GM12878 (cell line): ENCODE results near the gene MVB12B. TPM values are rescaled to one million over a fixed set of nuclear protein-coding genes. Genes with fewer than 3 reads are reported as not detected.

Experiments used
- ATAC-seq: fragments of 200-7000 bp; cut with Tn5 transposase; 3 replicates; pipeline ENCODE4 v1.9.1; 2020; ENCODE audit warnings: mild to moderate bottlenecking, moderate library complexity
- BruUV-seq: library from RNA; stranded (reverse); fragments of 400-500 nt; replicated peaks from 2 replicates; lab custom pipeline; 2021; lab: Mats Ljungman, UMichigan
- CTCF ChIA-PET: fragments of 300-600 bp; sonication (Branson Sonifier 250); formaldehyde crosslinking; extraction: SDS; loops from one replicate; lab custom pipeline; 2021; ENCODE audit warnings: inconsistent platforms; lab: Yijun Ruan, JAX
- POLR2A ChIA-PET: fragments of 350-600 bp; formaldehyde crosslinking; extraction: SDS; loops from one replicate; lab custom pipeline; 2021; ENCODE audit warnings: inconsistent platforms; lab: Charles Lee
- RAD21 ChIA-PET: fragments of 300-600 bp; sonication (Branson Sonifier 250); formaldehyde crosslinking; loops from one replicate; lab custom pipeline; 2023; ENCODE audit warnings: antibody characterized with exemption; ENCODE audit not compliant: unreplicated experiment; lab: Charles Lee
- SMC1A ChIA-PET: fragments of 300-600 bp; sonication (Branson Sonifier 250); formaldehyde crosslinking; loops from one replicate; lab custom pipeline; 2023; ENCODE audit not compliant: unreplicated experiment, uncharacterized antibody; lab: Charles Lee
- DNase-seq: peaks from one replicate; pipeline ENCODE4 v3.0.0-alpha.2; 2011; ENCODE audit warnings: low read depth, low spot score
- FAIRE-seq: peaks from 3 replicates; lab custom pipeline; 2011; peaks lifted over from hg19 to GRCh38; lab: Jason Lieb, UNC
- H2AFZ ChIP-seq: 2 replicates; pipeline ENCODE4 v1.6.0; 2011; ENCODE audit warnings: low read depth, low read length, control low read depth; ENCODE audit not compliant: control insufficient read depth
- H3K27ac ChIP-seq: 2 replicates; pipeline ENCODE4 v1.5.1; 2011; ENCODE audit warnings: control low read depth; ENCODE audit not compliant: control insufficient read depth, insufficient read depth
- H3K27me3 ChIP-seq, 2 experiments: replicated peaks in 1 of 2; 2 replicates each; pipeline versions ENCODE4 v1.6.0 to v1.6.1; 2011; ENCODE audit warnings: low read length in 1 of 2; ENCODE audit not compliant: control insufficient read depth in 2 of 2, insufficient read depth in 2 of 2
- H3K36me3 ChIP-seq, 2 experiments: 2 replicates each; pipeline ENCODE4 v1.5.1; 2011; ENCODE audit warnings: low read length in 1 of 2; ENCODE audit not compliant: control insufficient read depth in 2 of 2, insufficient read depth in 2 of 2
- H3K4me1 ChIP-seq: 2 replicates; pipeline ENCODE4 v1.6.1; 2011; ENCODE audit warnings: mild to moderate bottlenecking, low read length, moderate library complexity, mixed read lengths; ENCODE audit not compliant: control insufficient read depth, insufficient read depth
- H3K4me2 ChIP-seq: 2 replicates; pipeline ENCODE4 v1.6.0; 2011; ENCODE audit warnings: control low read depth; ENCODE audit not compliant: control insufficient read depth, insufficient read depth
- H3K4me3 ChIP-seq: fragments of 200-600 bp; sonication (generic); 2 replicates; pipeline ENCODE4 v1.5.1; 2016
- H3K79me2 ChIP-seq: 2 replicates; pipeline ENCODE4 v1.6.0; 2011; ENCODE audit warnings: low read length; ENCODE audit not compliant: control insufficient read depth, insufficient read depth
- H3K9ac ChIP-seq: 2 replicates; pipeline ENCODE4 v1.8.0; 2011; ENCODE audit warnings: low read length, control low read depth, mixed read lengths; ENCODE audit not compliant: control insufficient read depth, insufficient read depth
- H3K9me3 ChIP-seq: replicated peaks from 3 replicates; pipeline ENCODE4 v1.5.1; 2011; ENCODE audit warnings: mild to moderate bottlenecking, low read length; ENCODE audit not compliant: control insufficient read depth, insufficient read depth
- H4K20me1 ChIP-seq: 2 replicates; pipeline ENCODE4 v1.6.0; 2011; ENCODE audit not compliant: control insufficient read depth, insufficient read depth
- EZH2 ChIP-seq: IDR thresholded peaks from 2 replicates; pipeline ENCODE4 v1.6.1; 2012; ENCODE audit warnings: low read depth, mild to moderate bottlenecking, control low read depth, inconsistent platforms, low read length, borderline replicate concordance; ENCODE audit not compliant: control insufficient read depth
- GABPA ChIP-seq: IDR thresholded peaks from 2 replicates; pipeline ENCODE4 v1.6.1; 2014; ENCODE audit warnings: antibody characterized with exemption, low read depth, mild to moderate bottlenecking, inconsistent platforms
- MYC ChIP-seq: IDR thresholded peaks from 2 replicates; pipeline ENCODE4 v1.6.1; 2011; ENCODE audit warnings: mild to moderate bottlenecking, low read length, moderate library complexity, inconsistent platforms; ENCODE audit not compliant: insufficient read depth, insufficient replicate concordance, insufficient read length, severe bottlenecking
- NR2C2 ChIP-seq: IDR thresholded peaks from 2 replicates; pipeline ENCODE4 v1.6.1; 2011; ENCODE audit warnings: borderline replicate concordance, low read depth; ENCODE audit not compliant: control insufficient read depth, insufficient read length
- PAX5 ChIP-seq: IDR thresholded peaks from 2 replicates; pipeline ENCODE4 v1.6.1; 2011; ENCODE audit warnings: low read depth, low read length, borderline replicate concordance
- SPI1 ChIP-seq: IDR thresholded peaks from 2 replicates; pipeline ENCODE4 v1.6.1; 2011; ENCODE audit warnings: low read depth, mild to moderate bottlenecking, low read length, moderate library complexity, borderline replicate concordance; ENCODE audit not compliant: insufficient read depth
- SUPT20H ChIP-seq: IDR thresholded peaks from 2 replicates; pipeline ENCODE4 v1.6.1; 2011; ENCODE audit warnings: low read depth, mild to moderate bottlenecking, low read length, moderate library complexity, borderline replicate concordance; ENCODE audit not compliant: control insufficient read depth
- ZNF217 ChIP-seq: fragments of 450-650 bp; IDR thresholded peaks from 2 replicates; pipeline ENCODE4 v1.6.1; 2017; ENCODE audit warnings: antibody characterized with exemption, mild to moderate bottlenecking
- ZSCAN29 ChIP-seq: fragments of 450-650 bp; IDR thresholded peaks from 2 replicates; pipeline ENCODE4 v1.6.1; 2017; ENCODE audit warnings: mild to moderate bottlenecking, moderate library complexity
- WGBS: methylation state at CpG from one replicate; pipeline ENCODE4 v1.1.6; 2016; ENCODE audit warnings: low lambda C conversion rate; ENCODE audit not compliant: insufficient replicate concordance, insufficient coverage; ENCODE audit errors: missing lambda C conversion rate; 5-methylcytosine and 5-hydroxymethylcytosine counted together
- in situ Hi-C: fragments of 300-500 bp; cut with MboI; formaldehyde crosslinking; loops from 9 replicates; pipeline ENCODE4 v1.14.3; 2018; ENCODE audit warnings: mixed read lengths
- intact Hi-C: fragments of 100-400 bp; cut with micrococcal nuclease; formaldehyde crosslinking; loops from one replicate; pipeline ENCODE4 v1.14.2; 2022; ENCODE audit not compliant: unreplicated experiment
- polyA plus RNA-seq, 11 experiments: library from polyadenylated mRNA; depleted of rRNA in 4 of 11; unstranded in 6 of 11; stranded (reverse) in 5 of 11; fragments of >200 nt; fragmentation: Nextera tagmentation in 4 of 11; fragmentation: Illumina TruSeq in 1 of 11; extraction: Ambion mirVana in 4 of 11; extraction: Trizol in 1 of 11; gene quantifications; 1 replicate in 1 of 11; 2 replicates in 10 of 11; pipeline versions ENCODE4 v1.2.1 to v1.2.3, GENCODE V29; 2011 to 2016; ENCODE audit warnings: inconsistent platforms in 2 of 11, missing spikeins in 2 of 11, low read depth in 1 of 11
- total RNA-seq, 4 experiments: library from RNA; depleted of rRNA in 3 of 4; stranded (reverse); fragments of >200 nt in 3 of 4; fragmentation: Illumina TruSeq in 1 of 4; extraction: Trizol in 1 of 4; gene quantifications; 2 replicates each; pipeline versions ENCODE4 v1.2.1 to v1.2.3, GENCODE V29; 2013 to 2021
- TF ChIP-seq, protein P1 (sequence below): fragments of 450-650 bp; IDR thresholded peaks from 2 replicates; pipeline ENCODE4 v1.6.1; 2017; ENCODE audit warnings: antibody characterized with exemption, mild to moderate bottlenecking, moderate library complexity
- TF ChIP-seq, protein P2 (sequence below): fragments of 450-650 bp; IDR thresholded peaks from 2 replicates; pipeline ENCODE4 v1.6.1; 2017; ENCODE audit warnings: mild to moderate bottlenecking, moderate library complexity
- TF ChIP-seq, protein P3 (sequence below): fragments of 150-350 bp; IDR thresholded peaks from 2 replicates; pipeline ENCODE4 v1.6.1; 2014; ENCODE audit warnings: mild to moderate bottlenecking, low read depth, low read length

The MVB12B gene
- total and polyA plus RNA-seq, 10 of the 15 experiments (the other 5 are each of a cell fraction or from before 2014, with no cell fraction given) = 0.08 TPM; not detected in 9

DNA sequence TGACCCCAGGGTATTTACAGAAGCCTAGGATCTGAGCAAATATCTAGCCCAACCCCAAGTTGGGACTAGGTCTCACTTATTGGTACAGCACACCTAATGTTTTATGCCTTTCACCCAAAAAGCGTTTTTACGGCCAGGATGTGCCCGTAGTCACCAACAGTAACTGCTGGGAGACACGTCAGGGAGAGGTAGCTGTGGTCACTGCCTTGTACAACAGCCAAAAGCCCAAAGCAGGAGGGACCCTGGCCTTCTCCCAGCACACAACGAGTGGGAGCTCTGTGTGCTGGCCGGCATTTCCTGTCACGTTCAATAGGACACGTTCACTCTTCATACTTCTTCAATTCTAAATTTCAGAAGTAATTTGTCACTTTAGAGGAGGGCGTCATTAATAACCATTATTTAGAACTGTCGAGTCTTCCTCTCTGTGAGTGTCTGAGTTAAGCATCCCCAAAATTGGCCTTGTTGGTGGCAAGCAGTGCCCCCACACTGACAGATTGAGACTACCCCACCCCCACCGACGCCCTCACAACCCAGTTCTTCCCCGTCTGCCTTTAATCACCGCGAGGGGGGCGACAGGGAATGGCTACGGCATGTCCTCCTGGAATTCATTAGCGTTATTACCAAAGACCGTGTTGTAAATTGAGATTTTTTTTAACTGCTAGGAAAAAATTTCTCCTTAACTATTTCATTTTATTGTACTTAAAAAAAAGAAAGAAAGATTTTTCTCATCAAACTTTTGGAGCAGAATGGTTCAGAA, 80.7 kb downstream of the MVB12B start (continued):
- TF ChIP-seq, protein P1, sequence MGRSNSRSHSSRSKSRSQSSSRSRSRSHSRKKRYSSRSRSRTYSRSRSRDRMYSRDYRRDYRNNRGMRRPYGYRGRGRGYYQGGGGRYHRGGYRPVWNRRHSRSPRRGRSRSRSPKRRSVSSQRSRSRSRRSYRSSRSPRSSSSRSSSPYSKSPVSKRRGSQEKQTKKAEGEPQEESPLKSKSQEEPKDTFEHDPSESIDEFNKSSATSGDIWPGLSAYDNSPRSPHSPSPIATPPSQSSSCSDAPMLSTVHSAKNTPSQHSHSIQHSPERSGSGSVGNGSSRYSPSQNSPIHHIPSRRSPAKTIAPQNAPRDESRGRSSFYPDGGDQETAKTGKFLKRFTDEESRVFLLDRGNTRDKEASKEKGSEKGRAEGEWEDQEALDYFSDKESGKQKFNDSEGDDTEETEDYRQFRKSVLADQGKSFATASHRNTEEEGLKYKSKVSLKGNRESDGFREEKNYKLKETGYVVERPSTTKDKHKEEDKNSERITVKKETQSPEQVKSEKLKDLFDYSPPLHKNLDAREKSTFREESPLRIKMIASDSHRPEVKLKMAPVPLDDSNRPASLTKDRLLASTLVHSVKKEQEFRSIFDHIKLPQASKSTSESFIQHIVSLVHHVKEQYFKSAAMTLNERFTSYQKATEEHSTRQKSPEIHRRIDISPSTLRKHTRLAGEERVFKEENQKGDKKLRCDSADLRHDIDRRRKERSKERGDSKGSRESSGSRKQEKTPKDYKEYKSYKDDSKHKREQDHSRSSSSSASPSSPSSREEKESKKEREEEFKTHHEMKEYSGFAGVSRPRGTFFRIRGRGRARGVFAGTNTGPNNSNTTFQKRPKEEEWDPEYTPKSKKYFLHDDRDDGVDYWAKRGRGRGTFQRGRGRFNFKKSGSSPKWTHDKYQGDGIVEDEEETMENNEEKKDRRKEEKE = no peak
- no peak for TF ChIP-seq NR2C2

DNA sequence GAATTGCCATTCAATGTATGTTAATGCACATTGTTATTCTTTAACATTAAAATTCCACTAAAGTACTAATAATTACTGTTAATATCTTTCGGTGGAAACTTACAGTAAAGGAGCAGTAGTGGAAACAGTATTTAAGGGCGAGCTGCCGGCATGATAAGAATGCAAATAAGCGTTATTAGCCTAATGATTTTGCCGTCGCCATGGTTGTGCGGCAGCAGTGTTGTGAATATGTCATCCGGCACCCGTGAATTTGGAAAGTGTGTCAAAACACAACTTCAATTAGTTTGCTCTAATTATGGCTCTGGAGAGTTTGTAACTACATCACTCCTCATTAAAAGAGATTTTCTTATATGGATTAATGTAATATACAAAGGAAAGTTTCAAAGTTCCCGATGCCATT, 81.4 kb downstream of the MVB12B start:
- Histone ChIP-seq H2AFZ (no peak overlapping the region), H4K20me1 (no peaks in the 10 kb centered on the region), H3K36me3 (no peaks in the 10 kb centered on the region), H3K4me1 (peaks cover 12% of the 10 kb centered on the region), H3K79me2 (no peaks in the 10 kb centered on the region), H3K9me3 (no peaks in the 10 kb centered on the region; the same call in 1 of the 3 replicates), H3K27me3 (peaks cover 0 to 5% of the 10 kb centered on the region in 2 experiments; a peak in 1 of 4 replicates), H3K4me3 (no peak overlapping the region), H3K9ac (no peak overlapping the region), H3K4me2 (no peak overlapping the region), H3K27ac (no peak overlapping the region)
- ChIA-PET SMC1A (no interaction called here), POLR2A (no interaction called here), RAD21 (no interaction called here), CTCF (interaction anchor here (1.3 kb wide), 1 partner anchor 9 kb away, joined by 9 read pairs; no protein-coding TSS in a partner anchor)
- in situ Hi-C loops = no loop called here
- FAIRE-seq (no peak), ATAC-seq (no peak), DNase-seq (no peak)
- no TSS peak for BruUV-seq
- 79% methylated on average over 10 of the region's 10 CpGs for WGBS
- intact Hi-C loops = loop anchor here (5.0 kb wide), 1 partner anchor 64 kb away; no protein-coding TSS in a partner anchor
- TF ChIP-seq SUPT20H (no peak), ZSCAN29 (no peak), ZNF217 (no peak), EZH2 (no peak), MYC (no peak), GABPA (no peak), PAX5 (no peak), SPI1 (no peak)
- TF ChIP-seq, protein P2, sequence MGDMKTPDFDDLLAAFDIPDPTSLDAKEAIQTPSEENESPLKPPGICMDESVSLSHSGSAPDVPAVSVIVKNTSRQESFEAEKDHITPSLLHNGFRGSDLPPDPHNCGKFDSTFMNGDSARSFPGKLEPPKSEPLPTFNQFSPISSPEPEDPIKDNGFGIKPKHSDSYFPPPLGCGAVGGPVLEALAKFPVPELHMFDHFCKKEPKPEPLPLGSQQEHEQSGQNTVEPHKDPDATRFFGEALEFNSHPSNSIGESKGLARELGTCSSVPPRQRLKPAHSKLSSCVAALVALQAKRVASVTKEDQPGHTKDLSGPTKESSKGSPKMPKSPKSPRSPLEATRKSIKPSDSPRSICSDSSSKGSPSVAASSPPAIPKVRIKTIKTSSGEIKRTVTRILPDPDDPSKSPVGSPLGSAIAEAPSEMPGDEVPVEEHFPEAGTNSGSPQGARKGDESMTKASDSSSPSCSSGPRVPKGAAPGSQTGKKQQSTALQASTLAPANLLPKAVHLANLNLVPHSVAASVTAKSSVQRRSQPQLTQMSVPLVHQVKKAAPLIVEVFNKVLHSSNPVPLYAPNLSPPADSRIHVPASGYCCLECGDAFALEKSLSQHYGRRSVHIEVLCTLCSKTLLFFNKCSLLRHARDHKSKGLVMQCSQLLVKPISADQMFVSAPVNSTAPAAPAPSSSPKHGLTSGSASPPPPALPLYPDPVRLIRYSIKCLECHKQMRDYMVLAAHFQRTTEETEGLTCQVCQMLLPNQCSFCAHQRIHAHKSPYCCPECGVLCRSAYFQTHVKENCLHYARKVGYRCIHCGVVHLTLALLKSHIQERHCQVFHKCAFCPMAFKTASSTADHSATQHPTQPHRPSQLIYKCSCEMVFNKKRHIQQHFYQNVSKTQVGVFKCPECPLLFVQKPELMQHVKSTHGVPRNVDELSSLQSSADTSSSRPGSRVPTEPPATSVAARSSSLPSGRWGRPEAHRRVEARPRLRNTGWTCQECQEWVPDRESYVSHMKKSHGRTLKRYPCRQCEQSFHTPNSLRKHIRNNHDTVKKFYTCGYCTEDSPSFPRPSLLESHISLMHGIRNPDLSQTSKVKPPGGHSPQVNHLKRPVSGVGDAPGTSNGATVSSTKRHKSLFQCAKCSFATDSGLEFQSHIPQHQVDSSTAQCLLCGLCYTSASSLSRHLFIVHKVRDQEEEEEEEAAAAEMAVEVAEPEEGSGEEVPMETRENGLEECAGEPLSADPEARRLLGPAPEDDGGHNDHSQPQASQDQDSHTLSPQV = no peak
- TF ChIP-seq, protein P3, sequence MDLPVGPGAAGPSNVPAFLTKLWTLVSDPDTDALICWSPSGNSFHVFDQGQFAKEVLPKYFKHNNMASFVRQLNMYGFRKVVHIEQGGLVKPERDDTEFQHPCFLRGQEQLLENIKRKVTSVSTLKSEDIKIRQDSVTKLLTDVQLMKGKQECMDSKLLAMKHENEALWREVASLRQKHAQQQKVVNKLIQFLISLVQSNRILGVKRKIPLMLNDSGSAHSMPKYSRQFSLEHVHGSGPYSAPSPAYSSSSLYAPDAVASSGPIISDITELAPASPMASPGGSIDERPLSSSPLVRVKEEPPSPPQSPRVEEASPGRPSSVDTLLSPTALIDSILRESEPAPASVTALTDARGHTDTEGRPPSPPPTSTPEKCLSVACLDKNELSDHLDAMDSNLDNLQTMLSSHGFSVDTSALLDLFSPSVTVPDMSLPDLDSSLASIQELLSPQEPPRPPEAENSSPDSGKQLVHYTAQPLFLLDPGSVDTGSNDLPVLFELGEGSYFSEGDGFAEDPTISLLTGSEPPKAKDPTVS = no peak
